GM19463 (cell line): Measurements from ENCODE around the gene CEP83.
"Not testable (repeated sequence)": the region's sequence is repeated elsewhere in the genome, so short reads cannot be mapped to it uniquely, and the experiment has no call there.

Source experiments
- ATAC-seq: cut with Tn5 transposase; IDR thresholded peaks from one replicate; pipeline ENCODE4 v1.9.1; 2021; ENCODE audit warnings: mild to moderate bottlenecking, moderate library complexity; ENCODE audit not compliant: unreplicated experiment

CEP83 gene, protein sequence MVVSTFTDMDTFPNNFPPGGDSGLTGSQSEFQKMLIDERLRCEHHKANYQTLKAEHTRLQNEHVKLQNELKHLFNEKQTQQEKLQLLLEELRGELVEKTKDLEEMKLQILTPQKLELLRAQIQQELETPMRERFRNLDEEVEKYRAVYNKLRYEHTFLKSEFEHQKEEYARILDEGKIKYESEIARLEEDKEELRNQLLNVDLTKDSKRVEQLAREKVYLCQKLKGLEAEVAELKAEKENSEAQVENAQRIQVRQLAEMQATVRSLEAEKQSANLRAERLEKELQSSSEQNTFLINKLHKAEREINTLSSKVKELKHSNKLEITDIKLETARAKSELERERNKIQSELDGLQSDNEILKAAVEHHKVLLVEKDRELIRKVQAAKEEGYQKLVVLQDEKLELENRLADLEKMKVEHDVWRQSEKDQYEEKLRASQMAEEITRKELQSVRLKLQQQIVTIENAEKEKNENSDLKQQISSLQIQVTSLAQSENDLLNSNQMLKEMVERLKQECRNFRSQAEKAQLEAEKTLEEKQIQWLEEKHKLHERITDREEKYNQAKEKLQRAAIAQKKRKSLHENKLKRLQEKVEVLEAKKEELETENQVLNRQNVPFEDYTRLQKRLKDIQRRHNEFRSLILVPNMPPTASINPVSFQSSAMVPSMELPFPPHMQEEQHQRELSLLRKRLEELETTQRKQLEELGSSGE

DNA sequence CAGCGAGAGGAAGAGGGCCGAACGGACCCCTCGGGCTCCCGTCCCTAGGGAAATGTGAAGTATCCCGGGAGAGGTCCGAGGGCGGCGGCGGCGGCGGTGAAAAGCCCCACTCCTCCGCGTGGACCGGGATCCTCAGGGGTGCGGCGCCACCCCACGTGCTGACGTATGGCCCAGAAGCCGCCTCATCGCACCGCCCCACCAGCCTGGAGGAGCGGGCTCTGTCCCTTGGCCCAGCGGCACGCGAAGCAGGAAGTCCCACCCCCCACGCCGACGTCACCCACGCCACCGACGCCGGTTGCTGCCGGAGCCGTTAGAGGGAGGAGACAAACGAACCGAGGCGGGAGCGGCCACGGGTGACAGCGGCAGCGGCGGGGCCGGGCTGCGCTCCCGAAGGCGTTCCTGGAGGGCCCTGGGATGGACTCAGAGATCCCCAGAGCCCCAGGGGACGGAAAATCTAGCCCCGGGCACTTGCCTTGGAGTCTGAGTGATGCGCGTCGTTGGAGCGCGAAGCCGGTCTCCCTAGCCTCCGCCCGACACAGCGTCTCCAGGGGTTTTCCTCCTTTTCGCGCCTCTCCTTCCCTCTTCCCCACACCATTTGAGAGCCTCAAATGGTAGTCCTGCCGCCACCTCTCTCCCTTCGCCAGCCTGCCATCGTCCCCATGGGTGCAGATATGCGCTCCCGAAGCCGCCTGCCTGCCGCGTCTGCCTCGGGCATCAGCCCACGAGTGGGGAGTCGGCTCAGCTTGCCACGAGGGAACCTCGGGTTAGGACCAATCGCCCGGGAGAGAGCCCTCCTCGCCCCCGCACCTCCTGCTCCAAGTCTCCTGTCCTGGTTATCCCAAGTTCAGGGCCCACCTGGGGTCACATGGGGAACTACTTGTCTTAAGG, at the start of gene CEP83:
Gene CEP83, minus strand, starts transcription at position 140 of the 888 bp plus-strand sequence. CDS start 47,377 bp downstream, outside the sequence.
- ATAC-seq: peak; percentile 98

DNA sequence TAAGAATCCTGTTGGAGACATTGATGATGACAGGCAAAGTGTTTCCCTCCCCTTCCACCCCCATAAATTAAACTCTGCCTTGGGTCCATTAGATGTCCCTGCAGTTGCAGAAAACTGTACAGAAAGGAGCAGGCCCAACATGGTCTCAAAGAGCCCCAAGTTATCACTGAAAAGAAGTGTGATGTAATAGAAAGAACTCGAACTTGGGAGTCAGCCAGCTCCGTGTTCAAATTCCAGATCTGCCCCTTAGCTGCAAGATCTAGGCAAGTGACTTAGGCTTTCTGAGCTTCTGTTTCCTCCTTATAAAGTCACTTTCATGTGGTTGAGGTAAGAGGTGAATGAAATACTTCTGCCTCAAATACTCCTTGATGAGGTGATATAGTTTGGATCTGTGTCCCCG, 49.6 kb upstream of the CEP83 start:
- no peak for ATAC-seq

DNA sequence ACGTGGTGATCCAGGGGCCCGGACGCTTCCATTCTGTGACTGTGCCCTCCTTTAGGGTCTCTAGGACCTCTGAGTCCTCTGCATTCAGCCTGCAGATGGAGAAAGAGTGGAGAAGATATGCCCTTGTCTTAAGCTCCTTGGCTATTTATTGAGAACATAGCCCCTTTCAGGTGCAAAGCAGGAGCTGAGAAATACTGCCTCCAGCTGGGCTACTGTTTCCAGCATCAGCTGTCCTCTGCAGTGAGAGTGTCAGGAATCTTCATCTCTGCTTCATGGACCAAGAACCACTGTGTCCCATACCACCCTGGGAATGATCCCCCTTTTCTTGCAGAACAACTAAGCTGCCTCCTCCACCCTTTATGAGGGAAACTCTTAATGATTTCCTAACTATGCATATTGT, 47.8 kb upstream of the CEP83 start:
- no peak for ATAC-seq

DNA sequence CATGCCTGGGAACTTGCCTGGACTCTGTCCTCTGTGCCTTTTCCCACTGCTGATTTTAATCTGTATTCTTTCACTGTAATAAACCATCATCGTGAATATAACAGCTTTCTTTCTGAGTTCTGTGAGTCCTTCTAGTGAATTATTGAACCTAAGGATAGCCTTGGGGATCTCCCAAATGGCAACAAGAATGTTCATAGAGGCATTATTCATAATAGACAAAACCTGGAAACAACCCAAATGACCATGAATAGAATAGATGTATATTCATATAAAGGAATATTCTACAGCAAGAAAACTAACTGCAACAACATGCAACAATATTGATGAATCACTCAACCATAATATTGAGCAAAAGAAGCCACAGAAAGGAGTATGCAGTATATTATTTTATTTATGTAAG, 44.7 kb upstream of the CEP83 start:
- no peak for ATAC-seq

DNA sequence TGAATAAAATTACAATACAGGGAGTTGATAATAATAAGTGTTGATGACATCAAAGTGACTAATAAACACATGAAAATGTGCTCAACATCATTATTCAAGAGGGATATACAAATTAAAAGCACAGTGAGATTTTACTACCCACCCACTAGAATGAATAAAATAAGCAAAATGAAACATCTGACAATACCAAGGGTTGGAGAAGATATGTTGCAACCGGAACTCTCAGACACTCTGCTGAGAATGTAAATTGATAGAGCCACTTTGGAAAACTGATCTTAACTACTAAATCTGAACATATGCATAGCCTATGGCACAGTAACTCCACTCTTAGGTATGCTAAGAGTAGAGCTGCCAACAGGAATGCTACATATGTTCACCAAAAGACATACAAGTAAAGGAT, 44.0 kb upstream of the CEP83 start:
- ATAC-seq: no peak

DNA sequence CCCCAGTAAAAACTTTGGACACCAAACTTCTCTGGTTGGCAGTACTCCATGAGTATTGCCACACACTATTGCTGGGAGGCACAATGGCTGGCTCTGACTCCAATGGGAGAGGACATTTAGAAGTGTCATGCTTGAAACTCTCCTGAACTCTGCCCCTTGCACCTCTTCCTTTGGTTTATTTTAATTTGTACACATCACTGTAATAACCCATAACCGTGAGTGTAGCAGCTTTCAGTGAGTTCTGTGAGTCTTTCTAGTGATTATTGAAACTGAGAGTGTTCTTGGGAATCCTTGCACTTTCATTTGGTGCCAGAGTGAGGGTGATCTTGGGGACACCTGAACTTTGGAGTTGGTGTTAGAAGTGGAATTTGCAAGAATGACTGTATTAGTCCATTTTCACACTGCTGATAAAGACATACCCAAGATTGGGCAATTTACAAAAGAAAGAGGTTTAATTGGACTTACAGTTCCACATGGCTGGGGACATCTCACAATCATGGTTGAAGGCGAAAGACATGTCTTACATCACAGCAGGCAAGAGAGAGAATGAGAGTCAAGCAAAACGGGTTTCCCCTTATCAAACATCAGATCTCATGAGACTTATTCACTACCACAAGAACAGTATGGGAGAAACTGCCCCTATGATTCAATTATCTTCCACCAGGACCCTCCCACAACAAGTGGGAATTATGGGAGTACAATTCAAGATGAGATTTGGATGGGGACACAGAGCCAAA, 41.3 kb upstream of the CEP83 start:
- ATAC-seq: no peak

DNA sequence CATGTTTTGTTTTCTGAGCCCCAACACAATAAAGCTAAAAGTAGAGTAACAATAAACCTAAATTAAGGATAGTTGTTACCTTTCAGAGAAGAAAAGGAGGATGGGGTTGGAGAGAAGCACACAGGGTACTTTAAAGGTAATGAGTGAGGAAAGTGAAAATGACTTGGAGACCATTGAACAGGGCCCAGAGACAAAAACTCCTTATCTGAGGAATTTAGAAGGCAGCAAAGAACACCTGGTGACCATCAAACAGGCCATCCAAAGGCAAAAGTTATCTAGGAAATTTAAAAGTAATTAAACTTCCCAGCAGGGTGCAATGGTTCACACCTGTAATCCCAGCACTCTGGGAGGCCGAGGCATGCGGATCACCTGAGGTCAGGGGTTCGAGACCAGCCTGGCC, 39.0 kb upstream of the CEP83 start:
- ATAC-seq: no peak

DNA sequence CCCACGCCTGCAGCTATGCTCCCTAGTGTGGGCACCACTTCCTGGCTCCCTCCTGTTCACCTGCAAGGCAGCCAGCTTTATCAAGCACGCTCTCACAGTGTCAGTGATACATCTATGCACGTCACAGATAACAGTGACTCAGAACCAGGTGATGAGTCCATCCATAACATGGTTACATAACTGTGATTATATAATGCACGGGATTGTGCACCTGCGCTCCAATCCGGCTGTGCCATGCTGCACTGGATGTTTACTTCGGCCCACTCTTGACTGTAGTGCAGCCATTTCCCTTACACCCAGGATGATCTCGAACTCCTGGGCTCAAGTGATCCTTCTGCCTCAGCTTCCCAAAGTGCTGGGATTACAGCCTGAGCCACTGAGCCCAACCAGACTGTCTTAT, 38.4 kb upstream of the CEP83 start:
- ATAC-seq: no peak

DNA sequence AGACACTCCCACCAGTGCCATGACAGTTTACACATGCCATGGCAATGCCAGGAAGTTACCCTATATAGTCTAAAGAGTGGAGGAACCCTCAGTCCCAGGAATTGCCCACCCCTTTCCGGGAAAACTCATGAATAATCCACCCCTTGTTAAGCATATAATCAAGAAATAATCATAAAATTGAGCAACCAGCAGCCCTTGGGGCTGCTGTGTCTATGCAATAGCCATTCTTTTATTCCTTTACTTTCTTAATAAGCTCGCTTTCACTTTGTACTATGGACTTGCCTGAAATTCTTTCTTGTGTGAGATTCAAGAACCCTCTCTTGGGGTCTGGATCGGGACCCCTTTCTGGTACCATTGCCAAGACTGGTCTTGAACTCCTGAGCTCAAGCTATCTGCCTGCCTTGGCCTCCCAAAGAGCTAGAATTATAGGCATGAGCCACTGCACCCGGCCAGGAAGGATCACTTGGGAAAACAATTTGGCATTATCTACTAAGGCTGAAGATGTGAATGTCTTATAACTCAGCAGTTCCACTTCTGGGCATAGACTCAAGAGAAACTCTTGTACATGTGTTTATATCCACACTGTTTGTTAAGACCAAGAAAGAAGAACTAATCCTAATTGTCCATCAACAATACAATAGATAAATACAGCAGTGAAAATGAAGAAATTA, 35.9 kb upstream of the CEP83 start:
- ATAC-seq: no peak

DNA sequence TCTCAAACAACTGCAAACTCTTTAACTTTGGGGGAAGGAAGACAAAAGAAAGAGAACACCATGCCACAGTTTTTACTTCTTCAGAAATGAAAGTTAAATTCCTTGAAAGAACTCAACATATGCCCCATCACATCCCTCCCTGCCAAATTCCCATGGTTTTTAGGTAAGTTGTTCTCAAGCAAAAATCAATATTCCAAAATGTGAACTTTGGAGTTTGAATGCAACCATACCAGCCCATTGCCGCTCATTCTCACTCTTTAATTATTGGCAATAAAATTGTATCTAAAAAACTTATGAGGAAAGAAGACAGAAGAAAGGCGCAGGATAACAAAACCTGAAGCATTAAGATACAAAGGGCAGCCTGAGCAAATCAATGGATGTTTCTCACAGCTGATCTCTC, 31.8 kb upstream of the CEP83 start:
- ATAC-seq: no peak

DNA sequence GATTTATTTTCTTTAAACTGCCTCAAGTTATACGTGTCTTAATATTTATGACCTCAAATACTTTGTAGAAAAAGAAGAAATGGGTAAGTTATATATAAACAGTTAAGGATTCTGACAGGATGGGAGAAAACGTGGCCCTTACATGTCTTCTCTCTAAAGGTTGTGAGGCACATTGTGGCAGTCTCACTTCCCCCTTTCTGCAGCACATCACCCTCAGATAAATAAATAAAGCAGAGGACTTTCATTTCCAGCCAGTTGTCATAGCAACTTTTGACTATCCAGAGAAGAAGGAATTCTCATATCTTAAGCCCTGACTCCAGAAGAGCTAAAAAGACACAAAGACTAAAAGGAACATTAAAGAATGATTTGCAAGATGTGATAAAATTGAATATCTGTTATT, 28.8 kb upstream of the CEP83 start:
- peak; percentile 95 for ATAC-seq

DNA sequence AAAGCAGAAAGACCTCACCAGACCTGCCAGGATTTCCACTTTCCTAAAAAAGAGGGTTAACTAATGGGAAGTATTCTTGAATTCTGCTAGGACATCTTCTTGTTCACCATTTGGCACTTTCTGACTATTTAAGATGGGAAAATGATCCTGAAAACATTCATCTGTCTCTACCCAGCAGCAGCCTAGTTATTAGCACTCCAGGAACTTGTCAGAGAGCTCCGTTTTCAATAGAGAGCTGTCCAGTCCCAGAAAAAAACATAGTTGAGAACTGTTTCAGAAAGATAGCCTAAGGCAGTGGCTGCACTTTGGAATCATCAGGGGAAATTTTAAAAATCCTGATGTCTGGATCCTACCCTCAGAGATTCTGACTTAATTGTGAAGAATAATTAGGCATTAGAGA, 22.1 kb upstream of the CEP83 start:
- ATAC-seq: no peak

DNA sequence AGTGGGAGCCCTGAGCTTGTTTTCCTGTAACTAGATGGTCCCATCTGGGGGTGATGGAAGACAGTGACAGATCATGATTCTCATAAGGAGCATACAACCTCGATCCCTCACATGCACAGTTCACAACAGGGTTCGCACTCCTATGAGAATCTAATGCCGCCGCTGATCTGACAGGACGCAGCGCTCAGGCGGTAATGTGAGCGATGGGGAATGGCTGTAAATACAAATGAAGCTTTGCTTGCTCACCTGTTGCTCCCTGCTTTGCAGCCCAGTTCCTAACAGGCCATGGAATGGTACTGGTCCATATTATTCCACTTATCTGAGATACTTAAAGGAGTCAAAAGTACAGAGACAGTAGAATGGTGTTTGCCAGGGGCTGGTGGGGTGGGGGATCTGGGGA, 9.9 kb upstream of the CEP83 start:
- ATAC-seq: no peak

DNA sequence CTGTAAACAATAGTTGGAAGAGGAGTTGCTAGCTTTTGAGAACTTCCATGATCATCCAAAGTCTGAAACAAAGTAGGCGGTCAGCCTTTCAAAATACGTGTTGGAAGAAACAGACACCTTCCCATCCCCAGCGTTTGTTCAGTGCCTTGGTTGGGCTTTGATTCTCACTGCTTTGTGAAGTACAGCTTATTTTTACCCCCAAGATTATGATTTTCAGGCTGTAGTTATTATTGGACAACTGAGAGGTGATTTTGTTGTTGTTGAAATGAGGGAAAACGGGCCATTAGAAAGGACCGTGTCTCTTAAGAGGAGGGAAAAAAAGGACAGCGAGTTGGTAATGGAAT, 921 bp upstream of the CEP83 start:
- no peak for ATAC-seq

DNA sequence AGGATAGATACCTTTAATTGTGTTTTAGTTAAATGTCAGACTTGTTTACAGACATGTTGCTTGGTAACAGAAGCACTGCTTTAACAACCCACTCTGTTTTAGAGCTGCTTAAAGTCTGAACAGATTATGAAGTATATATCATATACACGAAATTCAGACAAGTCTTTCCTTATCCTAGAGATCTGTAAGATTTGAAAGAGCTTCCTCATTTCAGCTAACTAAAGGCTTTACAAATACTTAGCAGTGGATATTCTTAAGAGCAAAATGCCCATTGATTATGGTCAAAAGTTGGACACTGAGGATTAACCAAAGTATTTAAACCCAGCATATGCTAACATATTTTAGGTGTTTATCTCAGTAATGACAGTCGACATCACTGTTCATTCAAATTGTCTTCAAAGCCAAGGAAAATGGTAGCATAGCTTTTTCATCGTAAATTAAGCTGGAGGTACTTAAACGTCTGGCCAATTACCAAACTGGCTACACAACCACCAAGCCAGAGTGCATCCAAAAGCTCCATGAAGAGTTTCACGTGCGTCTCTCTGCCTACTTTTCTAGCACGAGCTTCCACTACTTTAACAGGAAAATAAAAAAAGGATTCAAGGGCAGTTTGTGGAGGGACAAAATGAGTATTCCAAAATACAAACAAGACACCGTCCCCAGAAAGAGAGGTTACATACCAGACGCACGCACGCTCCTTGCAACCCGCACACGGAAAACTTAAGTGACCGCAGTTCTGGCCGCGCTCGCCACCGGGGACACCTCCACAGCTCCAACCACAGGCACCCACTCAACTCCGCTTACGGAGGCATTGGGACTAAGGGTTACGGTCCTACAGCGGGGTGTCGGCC, 565 bp downstream of the CEP83 start:
- peak; percentile 31 for ATAC-seq

DNA sequence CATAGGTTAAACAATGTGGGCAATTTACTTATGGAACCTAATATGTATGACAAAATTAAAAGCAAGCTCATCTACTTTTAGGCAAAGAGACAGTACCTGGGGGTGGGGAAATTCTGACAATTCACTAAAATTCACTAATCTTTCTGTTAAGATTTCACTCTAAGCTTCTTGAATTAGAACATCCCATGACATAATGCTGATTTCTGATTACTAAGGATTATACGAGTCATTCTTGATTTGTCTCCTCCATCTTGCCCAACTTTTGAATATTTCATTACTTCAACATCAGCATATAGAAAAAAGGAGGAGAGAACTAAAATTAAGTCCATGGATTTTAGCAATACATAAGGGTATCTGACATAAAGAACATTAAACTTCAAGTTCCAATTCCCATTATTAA, 2.4 kb downstream of the CEP83 start:
- no peak for ATAC-seq

DNA sequence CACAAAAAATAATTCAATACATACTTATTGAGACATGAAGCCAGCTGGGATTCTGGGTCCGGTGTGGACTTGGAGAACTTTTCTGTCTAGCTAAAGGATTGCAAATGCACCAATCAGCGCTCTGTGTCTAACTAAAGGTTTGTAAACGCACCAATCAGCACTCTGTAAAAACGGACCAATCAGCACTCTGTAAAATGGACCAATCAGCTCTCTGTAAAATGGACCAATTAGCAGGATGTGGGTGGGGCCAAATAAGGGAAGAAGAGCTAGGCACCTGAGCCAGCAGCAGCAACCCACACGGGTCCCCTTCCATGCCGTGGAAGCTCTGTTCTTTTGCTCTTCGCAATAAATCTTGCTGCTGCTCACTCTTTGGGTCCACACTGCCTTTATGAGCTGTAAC, 5.3 kb downstream of the CEP83 start:
- ATAC-seq: not testable (repeated sequence)

DNA sequence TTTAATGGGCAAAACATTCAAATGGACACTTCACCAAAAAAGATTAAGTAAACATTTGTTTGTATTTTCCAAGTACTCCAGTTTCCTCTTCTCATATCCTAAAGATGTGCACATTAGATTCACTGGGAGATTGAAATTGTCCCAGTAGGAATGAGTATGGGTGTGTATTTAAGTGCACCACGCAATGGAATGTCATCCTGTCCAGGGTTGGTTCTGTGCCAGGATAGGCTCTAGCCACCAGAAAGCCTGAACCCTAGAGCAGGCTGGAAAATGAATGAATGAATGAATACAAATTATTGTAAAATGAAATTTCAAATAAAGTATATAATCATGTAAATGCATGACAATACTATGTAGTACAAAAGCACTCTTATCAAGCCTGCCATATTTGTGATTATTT, 14.0 kb downstream of the CEP83 start:
- ATAC-seq: no peak

DNA sequence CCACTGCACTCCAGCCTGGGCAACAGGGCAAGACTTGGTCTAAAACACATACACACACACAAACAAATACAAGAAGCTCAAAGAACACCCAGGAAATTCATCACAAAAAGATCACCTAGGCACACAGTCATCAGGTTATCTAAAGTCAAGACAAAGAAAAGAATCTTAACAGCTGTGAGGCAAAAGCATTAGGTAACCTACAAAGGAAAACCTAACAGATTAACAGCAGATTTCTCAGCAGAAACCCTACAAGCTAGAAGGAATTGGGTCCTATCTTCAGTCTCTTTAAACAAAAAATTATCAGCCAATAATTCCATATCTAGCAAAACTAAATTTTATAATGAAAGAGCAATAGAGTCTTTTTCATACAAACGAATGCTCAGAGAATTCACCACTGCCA, 22.4 kb downstream of the CEP83 start:
- ATAC-seq: no peak
